Measurements from ENCODE around the gene SRP72.
"Not testable (repeated sequence)": the region's sequence is repeated elsewhere in the genome, so short reads cannot be mapped to it uniquely, and the experiment has no call there.

The SRP72 gene

DNA sequence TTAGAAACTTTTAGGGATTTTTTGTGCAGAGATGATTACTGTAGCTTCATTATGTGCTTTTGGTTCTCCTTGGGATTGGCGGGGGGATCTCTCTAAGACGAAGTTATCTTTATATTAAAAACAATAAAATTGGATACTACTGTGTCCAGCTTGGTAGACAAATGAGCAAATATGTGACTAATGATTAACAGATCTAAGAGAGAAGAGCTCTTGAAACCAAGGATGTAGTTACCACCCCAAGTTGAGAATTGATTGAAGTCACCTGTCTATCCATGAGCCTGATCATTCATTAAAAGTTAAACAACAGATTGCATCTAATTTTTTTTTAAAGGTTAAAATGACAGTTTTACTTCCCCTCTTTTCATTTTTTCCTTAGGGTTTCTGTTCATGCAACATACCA, 22.7 kb upstream of the SRP72 start:
- no peak overlapping the region for H3K4me3 ChIP-seq (ENCODE audit: low read depth, low read length)
- no peak for DNase-seq (ENCODE audit: low read depth)
- TF ChIP-seq, protein P1, sequence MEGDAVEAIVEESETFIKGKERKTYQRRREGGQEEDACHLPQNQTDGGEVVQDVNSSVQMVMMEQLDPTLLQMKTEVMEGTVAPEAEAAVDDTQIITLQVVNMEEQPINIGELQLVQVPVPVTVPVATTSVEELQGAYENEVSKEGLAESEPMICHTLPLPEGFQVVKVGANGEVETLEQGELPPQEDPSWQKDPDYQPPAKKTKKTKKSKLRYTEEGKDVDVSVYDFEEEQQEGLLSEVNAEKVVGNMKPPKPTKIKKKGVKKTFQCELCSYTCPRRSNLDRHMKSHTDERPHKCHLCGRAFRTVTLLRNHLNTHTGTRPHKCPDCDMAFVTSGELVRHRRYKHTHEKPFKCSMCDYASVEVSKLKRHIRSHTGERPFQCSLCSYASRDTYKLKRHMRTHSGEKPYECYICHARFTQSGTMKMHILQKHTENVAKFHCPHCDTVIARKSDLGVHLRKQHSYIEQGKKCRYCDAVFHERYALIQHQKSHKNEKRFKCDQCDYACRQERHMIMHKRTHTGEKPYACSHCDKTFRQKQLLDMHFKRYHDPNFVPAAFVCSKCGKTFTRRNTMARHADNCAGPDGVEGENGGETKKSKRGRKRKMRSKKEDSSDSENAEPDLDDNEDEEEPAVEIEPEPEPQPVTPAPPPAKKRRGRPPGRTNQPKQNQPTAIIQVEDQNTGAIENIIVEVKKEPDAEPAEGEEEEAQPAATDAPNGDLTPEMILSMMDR (IDR thresholded peaks at IDR 0.05; ENCODE audit: insufficient read depth, low read depth, low read length, missing control alignments) = no peak

DNA sequence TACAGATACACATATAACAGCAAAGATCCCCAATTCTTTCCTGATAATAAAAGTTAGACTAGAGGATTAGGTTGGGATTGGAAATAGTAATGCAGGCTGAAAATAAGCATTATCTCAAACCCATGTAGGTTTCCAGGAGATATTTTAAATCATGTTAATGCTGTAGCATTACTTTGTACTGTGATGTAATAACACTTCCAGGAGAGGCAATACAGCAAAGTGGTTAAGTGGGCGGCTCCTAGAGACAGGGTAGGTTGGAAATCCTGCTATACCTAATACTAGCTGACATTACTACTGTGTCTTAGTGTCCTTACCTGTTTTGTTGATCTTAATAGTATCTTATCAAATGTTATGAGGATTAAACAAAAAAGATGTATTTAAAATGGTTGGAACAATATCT, 21.7 kb upstream of the SRP72 start:
- no peak for DNase-seq (ENCODE audit: low read depth)
- H3K4me3 ChIP-seq (ENCODE audit: low read depth, low read length) = no peak overlapping the region
- TF ChIP-seq, protein P1 (IDR thresholded peaks at IDR 0.05; ENCODE audit: insufficient read depth, low read depth, low read length, missing control alignments) = no peak

DNA sequence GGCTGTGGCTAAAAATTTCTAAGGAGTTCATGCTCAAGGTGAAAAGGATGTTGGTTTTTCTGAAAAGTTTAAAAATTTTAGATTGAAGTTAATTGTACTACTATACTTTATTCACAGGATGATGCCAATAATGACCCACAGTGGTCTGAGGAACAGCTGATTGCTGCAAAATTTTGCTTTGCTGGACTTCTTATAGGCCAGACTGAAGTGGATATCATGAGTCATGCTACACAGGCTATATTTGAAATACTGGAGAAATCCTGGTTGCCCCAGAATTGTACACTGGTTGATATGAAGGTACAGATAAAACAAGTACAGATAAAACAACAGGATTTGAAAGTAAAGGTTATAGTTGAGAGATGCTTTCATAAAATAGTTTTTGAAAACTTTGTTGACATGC, 19.1 kb upstream of the SRP72 start:
- H3K4me3 ChIP-seq (ENCODE audit: low read depth, low read length) = no peak overlapping the region
- no peak for DNase-seq (ENCODE audit: low read depth)
- TF ChIP-seq, protein P1 (IDR thresholded peaks at IDR 0.05; ENCODE audit: insufficient read depth, low read depth, low read length, missing control alignments) = no peak

DNA sequence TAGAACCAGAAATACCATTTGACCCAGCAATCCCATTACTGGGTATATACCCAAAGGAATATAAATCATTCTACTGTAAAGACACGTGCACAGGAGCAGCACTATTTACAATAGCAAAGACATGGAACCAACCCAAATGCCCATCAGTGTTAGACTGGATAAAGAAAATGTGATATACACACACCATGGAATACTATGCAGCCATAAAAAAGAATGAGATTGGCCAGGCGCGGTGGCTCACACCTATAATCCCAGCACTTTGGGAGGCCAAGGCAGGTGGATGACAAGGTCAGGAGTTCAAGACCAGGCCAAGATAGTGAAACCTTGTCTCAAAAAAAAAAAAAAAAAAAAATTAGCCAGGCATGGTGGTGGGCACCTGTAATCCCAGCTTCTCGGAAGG, 17.9 kb upstream of the SRP72 start:
- not testable (repeated sequence) for H3K4me3 ChIP-seq (ENCODE audit: low read depth, low read length); DNase-seq (ENCODE audit: low read depth)

DNA sequence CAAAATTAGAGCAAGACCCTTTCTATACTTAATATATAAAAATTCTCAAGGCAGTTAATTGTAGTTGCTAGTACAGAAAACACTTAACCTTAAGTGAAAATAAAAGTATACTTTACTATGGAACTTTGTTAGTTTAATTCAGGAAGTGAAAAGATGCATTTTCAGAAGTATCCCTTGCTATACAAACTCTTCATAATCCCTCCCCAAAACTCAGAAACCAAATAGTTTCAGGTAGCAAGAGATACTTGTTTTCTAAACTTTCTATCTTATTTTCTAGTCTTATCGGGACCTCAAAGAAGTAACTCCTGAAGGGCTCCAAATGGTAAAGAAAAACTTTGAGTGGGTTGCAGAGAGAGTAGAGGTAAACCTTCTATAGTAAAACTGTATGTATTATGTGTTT, 17.1 kb upstream of the SRP72 start:
- TF ChIP-seq, protein P1 (IDR thresholded peaks at IDR 0.05; ENCODE audit: insufficient read depth, low read depth, low read length, missing control alignments) = no peak
- no peak overlapping the region for H3K4me3 ChIP-seq (ENCODE audit: low read depth, low read length)
- DNase-seq (ENCODE audit: low read depth) = no peak

DNA sequence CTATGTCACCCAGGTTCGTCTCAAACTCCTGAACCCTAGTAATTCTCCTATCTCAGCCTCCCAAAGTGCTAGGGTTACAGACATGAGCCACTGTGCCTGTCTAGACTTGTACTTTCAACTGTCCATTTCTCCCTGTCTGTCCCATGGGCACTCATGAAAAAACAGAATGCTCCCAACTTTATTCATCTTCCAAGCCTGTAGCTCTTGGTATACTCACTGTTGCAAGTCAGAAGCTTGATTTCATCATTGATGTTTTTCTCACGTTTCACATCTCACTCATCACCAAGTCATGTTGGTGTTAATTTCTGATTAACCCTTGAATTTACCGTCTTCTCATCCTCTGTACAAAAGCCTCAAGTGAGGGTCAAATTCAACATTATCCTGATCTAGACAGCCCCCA, 7.3 kb upstream of the SRP72 start:
- no peak overlapping the region for H3K4me3 ChIP-seq (ENCODE audit: low read depth, low read length)
- no peak for DNase-seq (ENCODE audit: low read depth)
- TF ChIP-seq, protein P1 (IDR thresholded peaks at IDR 0.05; ENCODE audit: insufficient read depth, low read depth, low read length, missing control alignments) = no peak

DNA sequence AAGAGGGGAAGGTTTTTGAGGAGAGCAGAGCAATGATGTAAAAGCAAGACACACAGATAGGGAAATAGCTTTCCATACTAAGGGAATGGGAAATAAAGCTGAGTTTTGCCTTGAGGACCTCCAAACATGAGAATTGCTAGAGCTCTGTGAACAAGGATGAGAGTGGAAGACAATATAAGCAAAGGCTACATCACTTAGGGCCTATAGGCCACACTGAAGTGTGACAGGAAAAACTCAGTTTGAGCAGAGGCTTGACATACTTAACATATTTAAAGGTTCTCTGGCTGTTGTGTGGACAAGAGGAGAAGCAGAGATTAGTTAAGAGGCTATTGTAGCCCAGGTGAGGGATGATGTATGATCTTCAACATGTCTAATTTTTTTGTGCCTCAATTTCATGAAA, 5.3 kb upstream of the SRP72 start:
- no peak overlapping the region for H3K4me3 ChIP-seq (ENCODE audit: low read depth, low read length)
- TF ChIP-seq, protein P1 (IDR thresholded peaks at IDR 0.05; ENCODE audit: insufficient read depth, low read depth, low read length, missing control alignments) = no peak
- no peak for DNase-seq (ENCODE audit: low read depth)

DNA sequence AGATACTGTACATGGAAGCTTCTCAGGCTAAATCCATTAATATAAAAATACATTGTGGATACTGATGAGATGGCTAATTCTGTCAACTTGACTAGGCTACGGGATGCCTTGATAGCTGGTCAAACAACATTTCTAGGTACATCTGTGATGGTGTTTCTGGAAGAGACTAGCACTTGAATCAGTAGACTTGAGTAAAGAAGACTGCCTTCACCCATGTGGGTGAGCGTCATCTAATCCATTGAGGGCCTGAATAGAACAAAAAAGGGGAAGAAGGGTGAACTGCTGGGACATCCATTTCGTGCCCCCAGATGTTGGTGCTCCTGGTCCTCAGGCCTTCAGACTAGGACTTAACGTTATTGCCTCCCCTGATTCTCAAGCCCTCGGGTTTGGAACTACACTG, 3.7 kb upstream of the SRP72 start:
- TF ChIP-seq, protein P1 (IDR thresholded peaks at IDR 0.05; ENCODE audit: insufficient read depth, low read depth, low read length, missing control alignments) = no peak
- DNase-seq (ENCODE audit: low read depth) = no peak

More for the DNA sequence above, 3.7 kb upstream of the SRP72 start:
- H3K4me3 ChIP-seq (ENCODE audit: low read depth, low read length) = no peak overlapping the region
